SK-N-MC (cell line): ENCODE results near the gene UGT2B7.

Experiments used
- EZH2 ChIP-seq: fragments of 200-600 bp; sonication (generic); IDR thresholded peaks from one replicate; pipeline ENCODE4 v1.6.1; 2017; ENCODE audit warnings: antibody characterized with exemption
- FOXP2 ChIP-seq: optimal IDR thresholded peaks from 2 replicates; pipeline ENCODE3; 2011; ENCODE audit warnings: mild to moderate bottlenecking, moderate library complexity; ENCODE audit not compliant: insufficient read depth; ENCODE audit errors: extremely low read length, control extremely low read depth
- POLR2AphosphoS5 ChIP-seq: IDR thresholded peaks from 2 replicates; pipeline ENCODE4 v1.6.1; 2012; ENCODE audit warnings: mild to moderate bottlenecking, low read depth, low read length, borderline replicate concordance

DNA sequence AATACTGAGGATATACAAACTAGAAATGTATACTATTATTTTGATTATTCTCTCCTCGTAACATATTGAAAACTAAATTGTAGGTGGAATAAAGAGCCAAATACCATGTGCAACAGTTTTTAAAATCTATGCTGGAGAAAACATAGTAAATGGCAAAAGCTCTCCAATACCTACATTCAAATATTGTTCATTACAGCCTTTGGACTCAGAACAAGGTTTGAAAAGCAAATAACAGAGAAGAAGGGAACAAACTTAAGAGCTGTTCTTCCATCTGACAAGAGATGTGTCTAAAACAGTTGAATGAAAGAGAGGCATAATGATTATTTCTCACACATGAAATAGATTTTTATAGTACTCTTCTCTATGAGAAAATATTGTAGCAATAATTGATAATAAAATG lies 25.0 kb upstream of the UGT2B7 start:
- TF ChIP-seq POLR2AphosphoS5, result no peak
- TF ChIP-seq EZH2, result no peak
- TF ChIP-seq FOXP2, result no peak
